OCI-LY1 (cell line): ENCODE results near the gene AURKAIP1.

Source experiments
- H2AFZ ChIP-seq: fragments of 200-600 bp; sonication (generic), shearing (Covaris generic); 2 replicates; pipeline ENCODE4 v1.6.0; 2014; ENCODE audit warnings: antibody characterized with exemption, mild to moderate bottlenecking, low read length
- H3F3A ChIP-seq: fragments of 200-600 bp; sonication (generic), shearing (Covaris generic); 2 replicates; pipeline ENCODE4 v1.6.0; 2014; ENCODE audit warnings: mild to moderate bottlenecking, antibody characterized with exemption, low read length, moderate library complexity; ENCODE audit not compliant: insufficient read depth
- H3K27ac ChIP-seq: fragments of 200-600 bp; sonication (generic); 2 replicates; pipeline ENCODE4 v1.5.1; 2014; ENCODE audit warnings: low read length, mixed run types, mild to moderate bottlenecking, low read depth; ENCODE audit not compliant: poor library complexity, severe bottlenecking
- H3K27me3 ChIP-seq: fragments of 200-600 bp; sonication (generic); 2 replicates; pipeline ENCODE4 v1.6.0; 2014; ENCODE audit warnings: antibody characterized with exemption, mild to moderate bottlenecking, low read length, moderate library complexity; ENCODE audit not compliant: insufficient read depth
- H3K36me3 ChIP-seq: fragments of 200-600 bp; sonication (generic); 2 replicates; pipeline ENCODE4 v1.6.1; 2014; ENCODE audit warnings: mild to moderate bottlenecking, antibody characterized with exemption, low read length, moderate library complexity, mixed read lengths; ENCODE audit not compliant: insufficient read depth
- H3K4me1 ChIP-seq: fragments of 200-600 bp; sonication (generic); 2 replicates; pipeline ENCODE4 v1.5.1; 2014; ENCODE audit warnings: mild to moderate bottlenecking, low read length, moderate library complexity; ENCODE audit not compliant: insufficient read depth, severe bottlenecking
- H3K4me2 ChIP-seq: fragments of 200-600 bp; sonication (generic), shearing (Covaris generic); 2 replicates; pipeline ENCODE4 v1.6.1; 2014; ENCODE audit warnings: low read length
- H3K4me3 ChIP-seq: fragments of 200-600 bp; sonication (generic); 2 replicates; pipeline ENCODE4 v1.5.1; 2014; ENCODE audit warnings: low read length, low read depth, mild to moderate bottlenecking, mixed read lengths; ENCODE audit not compliant: poor library complexity, severe bottlenecking
- H3K79me2 ChIP-seq: fragments of 200-600 bp; shearing (Covaris generic); 2 replicates; pipeline ENCODE4 v1.6.1; 2016; ENCODE audit warnings: mixed run types, low read length, mixed read lengths; ENCODE audit not compliant: insufficient read depth
- H3K9ac ChIP-seq: fragments of 200-600 bp; sonication (generic), shearing (Covaris generic); 2 replicates; pipeline ENCODE4 v1.6.1; 2014; ENCODE audit warnings: mild to moderate bottlenecking, low read length, mixed read lengths
- H3K9me2 ChIP-seq: fragments of 200-600 bp; sonication (generic), shearing (Covaris generic); 2 replicates; pipeline ENCODE4 v1.6.1; 2014; ENCODE audit warnings: low read depth, mild to moderate bottlenecking, low read length, mixed read lengths
- H3K9me3 ChIP-seq: fragments of 200-600 bp; shearing (Covaris generic); 2 replicates; pipeline ENCODE4 v1.6.1; 2014; ENCODE audit warnings: low read length, mixed read lengths
- H4K20me1 ChIP-seq: fragments of 200-600 bp; sonication (generic), shearing (Covaris generic); 2 replicates; pipeline ENCODE4 v1.6.0; 2016; ENCODE audit warnings: mild to moderate bottlenecking, low read length; ENCODE audit not compliant: insufficient read depth
- EZH2 ChIP-seq: fragments of 200-600 bp; sonication (generic), shearing (Covaris generic); IDR thresholded peaks from 2 replicates; pipeline ENCODE4 v1.8.0; 2017; ENCODE audit warnings: borderline replicate concordance, mixed run types, mild to moderate bottlenecking, antibody characterized with exemption, low read length, moderate library complexity, mixed read lengths
- TF ChIP-seq, protein P1 (sequence below): fragments of 200-600 bp; sonication (generic), shearing (Covaris generic); IDR thresholded peaks from 2 replicates; pipeline ENCODE4 v1.5.1; 2017; ENCODE audit warnings: mild to moderate bottlenecking, antibody characterized with exemption, low read length, moderate library complexity, mixed read lengths

AURKAIP1 gene

DNA sequence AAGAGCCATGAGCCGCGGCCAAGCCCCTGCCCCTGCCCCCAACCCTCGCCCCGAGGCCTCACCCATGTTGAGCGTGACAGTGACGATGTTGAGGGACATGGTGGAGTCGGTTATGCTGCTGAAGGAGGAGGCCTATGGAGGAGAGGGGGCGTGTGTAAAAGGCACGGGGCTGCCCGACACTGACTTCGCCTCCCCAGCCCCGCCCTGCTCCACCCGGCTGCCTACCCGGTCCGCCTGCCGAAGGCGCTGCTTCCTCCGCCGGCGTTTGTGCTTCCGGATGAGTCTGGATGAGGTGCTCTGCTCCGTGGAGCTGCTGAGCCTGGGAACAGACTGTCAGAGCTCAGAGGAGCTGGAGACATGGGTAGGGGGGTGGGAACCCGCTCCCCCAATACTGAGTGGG, 34.8 kb downstream of the AURKAIP1 start:
- H3K9ac ChIP-seq = no peak overlapping the region

DNA sequence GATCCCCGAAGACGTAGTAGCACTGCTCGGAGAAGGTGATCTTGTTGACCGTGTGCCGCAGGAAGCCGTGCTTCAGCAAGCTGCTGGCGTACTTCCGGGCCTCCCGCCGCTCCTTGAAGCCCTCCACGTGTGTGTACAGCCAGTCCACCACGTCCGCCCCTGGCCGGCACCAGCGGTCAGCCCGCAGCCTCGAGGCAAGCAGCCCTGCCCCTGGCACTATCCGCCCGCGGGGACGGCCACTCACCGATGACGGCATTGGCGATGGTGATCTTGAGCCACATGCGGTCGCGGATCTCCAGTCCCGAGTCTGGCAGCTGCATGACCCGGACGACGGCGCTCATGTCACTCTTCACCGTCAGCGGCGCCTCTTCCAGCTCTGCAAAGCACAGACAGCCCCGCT, 36.7 kb downstream of the AURKAIP1 start:
- Histone ChIP-seq H3F3A (no peaks in the 10 kb centered on the region), H2AFZ (no peak overlapping the region), H3K4me1 (no peaks in the 10 kb centered on the region), H3K9me3 (no peaks in the 10 kb centered on the region), H3K27me3 (no peaks in the 10 kb centered on the region), H3K36me3 (no peaks in the 10 kb centered on the region; the same call in 1 of the 2 replicates), H3K27ac (no peak overlapping the region), H3K9ac (no peak overlapping the region), H3K4me2 (no peak overlapping the region), H3K9me2 (no peaks in the 10 kb centered on the region), H3K79me2 (no peaks in the 10 kb centered on the region), H3K4me3 (no peak overlapping the region), H4K20me1 (no peaks in the 10 kb centered on the region)
- TF ChIP-seq, protein P1, sequence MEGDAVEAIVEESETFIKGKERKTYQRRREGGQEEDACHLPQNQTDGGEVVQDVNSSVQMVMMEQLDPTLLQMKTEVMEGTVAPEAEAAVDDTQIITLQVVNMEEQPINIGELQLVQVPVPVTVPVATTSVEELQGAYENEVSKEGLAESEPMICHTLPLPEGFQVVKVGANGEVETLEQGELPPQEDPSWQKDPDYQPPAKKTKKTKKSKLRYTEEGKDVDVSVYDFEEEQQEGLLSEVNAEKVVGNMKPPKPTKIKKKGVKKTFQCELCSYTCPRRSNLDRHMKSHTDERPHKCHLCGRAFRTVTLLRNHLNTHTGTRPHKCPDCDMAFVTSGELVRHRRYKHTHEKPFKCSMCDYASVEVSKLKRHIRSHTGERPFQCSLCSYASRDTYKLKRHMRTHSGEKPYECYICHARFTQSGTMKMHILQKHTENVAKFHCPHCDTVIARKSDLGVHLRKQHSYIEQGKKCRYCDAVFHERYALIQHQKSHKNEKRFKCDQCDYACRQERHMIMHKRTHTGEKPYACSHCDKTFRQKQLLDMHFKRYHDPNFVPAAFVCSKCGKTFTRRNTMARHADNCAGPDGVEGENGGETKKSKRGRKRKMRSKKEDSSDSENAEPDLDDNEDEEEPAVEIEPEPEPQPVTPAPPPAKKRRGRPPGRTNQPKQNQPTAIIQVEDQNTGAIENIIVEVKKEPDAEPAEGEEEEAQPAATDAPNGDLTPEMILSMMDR = no peak
- TF ChIP-seq EZH2 = no peak

More for the DNA sequence above, 34.8 kb downstream of the AURKAIP1 start:
- H3F3A ChIP-seq = no peaks in the 10 kb centered on the region
- H3K4me2 ChIP-seq = no peak overlapping the region
- no peaks in the 10 kb centered on the region; the same call in 1 of the 2 replicates for H3K36me3 ChIP-seq
- no peaks in the 10 kb centered on the region for H4K20me1 ChIP-seq
- H2AFZ ChIP-seq = no peak overlapping the region
- no peaks in the 10 kb centered on the region for H3K4me1 ChIP-seq
- no peaks in the 10 kb centered on the region for H3K79me2 ChIP-seq
- H3K9me3 ChIP-seq = no peaks in the 10 kb centered on the region
- no peak overlapping the region for H3K27ac ChIP-seq
- no peaks in the 10 kb centered on the region for H3K9me2 ChIP-seq
- no peaks in the 10 kb centered on the region for H3K27me3 ChIP-seq
- no peak overlapping the region for H3K4me3 ChIP-seq
- no peak for TF ChIP-seq EZH2
- TF ChIP-seq, protein P1 = no peak

DNA sequence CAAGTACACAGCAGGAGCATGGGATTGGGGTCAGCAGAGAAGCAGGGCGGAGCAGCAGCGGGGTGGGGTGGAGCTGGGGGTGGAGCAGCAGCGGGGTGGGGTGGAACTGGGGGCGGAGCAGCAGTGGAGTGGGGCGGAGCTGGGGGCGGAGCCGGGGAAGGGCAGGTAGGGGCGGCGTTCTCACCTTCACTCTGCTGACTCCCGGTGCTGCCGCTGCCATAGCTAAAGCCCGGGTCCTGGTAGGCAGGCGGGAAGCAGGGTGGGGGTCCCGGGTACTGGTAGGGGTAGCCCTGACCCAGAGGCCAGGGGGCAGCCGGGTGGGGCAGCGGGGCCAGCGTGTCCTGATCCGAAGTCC, 37.2 kb downstream of the AURKAIP1 start:
- H3K27ac ChIP-seq = no peak overlapping the region
- H3K4me3 ChIP-seq = no peak overlapping the region
- no peak overlapping the region for H3K4me2 ChIP-seq
- no peaks in the 10 kb centered on the region; the same call in 1 of the 2 replicates for H3K36me3 ChIP-seq
- no peaks in the 10 kb centered on the region for H3K79me2 ChIP-seq
- TF ChIP-seq, protein P1 = no peak
- no peak for TF ChIP-seq EZH2
- no peaks in the 10 kb centered on the region for H3K27me3 ChIP-seq
- H4K20me1 ChIP-seq = no peaks in the 10 kb centered on the region
- H3K9me2 ChIP-seq = no peaks in the 10 kb centered on the region
- no peaks in the 10 kb centered on the region for H3K9me3 ChIP-seq
- no peak overlapping the region for H2AFZ ChIP-seq
- H3F3A ChIP-seq = no peaks in the 10 kb centered on the region
- no peak overlapping the region for H3K9ac ChIP-seq
- no peaks in the 10 kb centered on the region for H3K4me1 ChIP-seq
